H9 (cell line): ENCODE data around the gene CYP21A2. TPM values are rescaled to one million over a fixed set of nuclear protein-coding genes. Genes with fewer than 3 reads are reported as not detected.
"Not testable (repeated sequence)": the region's sequence is repeated elsewhere in the genome, so short reads cannot be mapped to it uniquely, and the experiment has no call there.

Source experiments
- DNase-seq: peaks from one replicate; pipeline ENCODE4 v3.0.0-alpha.2; 2017
- H2AFZ ChIP-seq: one replicate; pipeline ENCODE4 v1.6.1; 2013; ENCODE audit warnings: mild to moderate bottlenecking, low read length, control low read depth, moderate library complexity
- H2AK5ac ChIP-seq: 2 replicates; pipeline ENCODE4 v1.6.1; 2013; ENCODE audit warnings: low read length, control low read depth, mixed read lengths; ENCODE audit not compliant: insufficient read length
- H2BK120ac ChIP-seq: one replicate; pipeline ENCODE4 v1.6.1; 2013; ENCODE audit warnings: low read depth, mild to moderate bottlenecking, low read length, control low read depth, inconsistent platforms; ENCODE audit not compliant: poor library complexity, severe bottlenecking
- H2BK12ac ChIP-seq: 2 replicates; pipeline ENCODE4 v1.6.1; 2013; ENCODE audit warnings: low read length, control low read depth, mixed read lengths, low read depth; ENCODE audit not compliant: insufficient read length
- H2BK15ac ChIP-seq: 2 replicates; pipeline ENCODE4 v1.6.1; 2013; ENCODE audit warnings: low read depth, low read length, control low read depth
- H2BK20ac ChIP-seq: one replicate; pipeline ENCODE4 v1.6.1; 2013; ENCODE audit warnings: low read depth, mild to moderate bottlenecking, low read length, control low read depth, inconsistent platforms; ENCODE audit not compliant: poor library complexity, severe bottlenecking
- H2BK5ac ChIP-seq: 2 replicates; pipeline ENCODE4 v1.6.1; 2013; ENCODE audit warnings: low read length, control low read depth, mixed read lengths; ENCODE audit not compliant: insufficient read length
- H3K14ac ChIP-seq: 2 replicates; pipeline ENCODE4 v1.6.1; 2013; ENCODE audit warnings: low read length, control low read depth; ENCODE audit not compliant: insufficient read depth
- H3K18ac ChIP-seq: 2 replicates; pipeline ENCODE4 v1.6.1; 2013; ENCODE audit warnings: low read depth, mild to moderate bottlenecking, mixed read lengths, low read length, control low read depth; ENCODE audit not compliant: insufficient read length
- H3K23ac ChIP-seq: 2 replicates; pipeline ENCODE4 v1.6.1; 2013; ENCODE audit warnings: low read length, control low read depth, mixed read lengths, low read depth; ENCODE audit not compliant: insufficient read length
- H3K23me2 ChIP-seq: 2 replicates; pipeline ENCODE4 v1.6.1; 2013; ENCODE audit warnings: low read depth, mild to moderate bottlenecking, mixed read lengths, low read length, control low read depth; ENCODE audit not compliant: insufficient read length, poor library complexity, severe bottlenecking
- H3K27ac ChIP-seq: 2 replicates; pipeline ENCODE4 v1.5.1; 2013; ENCODE audit warnings: low read length, control low read depth, mixed read lengths, low read depth; ENCODE audit not compliant: insufficient read length
- H3K27me3 ChIP-seq: 2 replicates; pipeline ENCODE4 v1.6.1; 2013; ENCODE audit warnings: low read length, control low read depth, inconsistent platforms; ENCODE audit not compliant: insufficient read depth
- H3K4ac ChIP-seq: 2 replicates; pipeline ENCODE4 v1.6.1; 2013; ENCODE audit warnings: low read depth, mild to moderate bottlenecking, control low read depth, inconsistent platforms, low read length, moderate library complexity
- H3K4me1 ChIP-seq: 2 replicates; pipeline ENCODE4 v1.6.1; 2013; ENCODE audit warnings: low read length, control low read depth, inconsistent platforms; ENCODE audit not compliant: insufficient read depth
- H3K4me2 ChIP-seq: 2 replicates; pipeline ENCODE4 v1.6.1; 2013; ENCODE audit warnings: low read length, control low read depth, mixed read lengths; ENCODE audit not compliant: insufficient read length, insufficient read depth
- H3K56ac ChIP-seq: 2 replicates; pipeline ENCODE4 v1.6.1; 2013; ENCODE audit warnings: low read depth, mild to moderate bottlenecking, mixed read lengths, low read length, control low read depth; ENCODE audit not compliant: insufficient read length
- H3K79me1 ChIP-seq: 2 replicates; pipeline ENCODE4 v1.6.1; 2013; ENCODE audit warnings: low read depth, mild to moderate bottlenecking, moderate library complexity, low read length, control low read depth, inconsistent platforms; ENCODE audit not compliant: insufficient read depth, poor library complexity, severe bottlenecking
- H3K79me2 ChIP-seq: 2 replicates; pipeline ENCODE4 v1.6.1; 2013; ENCODE audit warnings: low read length, control low read depth, inconsistent platforms; ENCODE audit not compliant: insufficient read depth
- H3K9ac ChIP-seq: 2 replicates; pipeline ENCODE4 v1.6.1; 2013; ENCODE audit warnings: low read length, control low read depth, mixed read lengths; ENCODE audit not compliant: insufficient read length; ENCODE audit errors: extremely low read depth
- H3K9me3 ChIP-seq: one replicate; pipeline ENCODE4 v1.6.1; 2013; ENCODE audit warnings: low read depth, low read length, inconsistent platforms; ENCODE audit not compliant: control insufficient read depth
- H3T11ph ChIP-seq: one replicate; pipeline ENCODE4 v1.6.1; 2013; ENCODE audit warnings: mild to moderate bottlenecking, low read length, control low read depth, inconsistent platforms
- H4K20me1 ChIP-seq: one replicate; pipeline ENCODE4 v1.6.1; 2013; ENCODE audit not compliant: control insufficient read depth, insufficient read length, insufficient read depth
- H4K5ac ChIP-seq: 2 replicates; pipeline ENCODE4 v1.6.1; 2013; ENCODE audit warnings: low read depth, mild to moderate bottlenecking, mixed read lengths, low read length, control low read depth; ENCODE audit not compliant: insufficient read length
- H4K8ac ChIP-seq: replicated peaks from 2 replicates; pipeline ENCODE4 v1.6.1; 2013; ENCODE audit warnings: low read length, control low read depth, mixed read lengths, low read depth; ENCODE audit not compliant: insufficient read length
- H4K91ac ChIP-seq: 2 replicates; pipeline ENCODE4 v1.6.1; 2013; ENCODE audit warnings: low read depth, mild to moderate bottlenecking, moderate library complexity, mixed read lengths, low read length, control low read depth; ENCODE audit not compliant: insufficient read length
- H3K27ac Mint-ChIP-seq, 3 experiments: 2 replicates in 2 of 3; 3 replicates in 1 of 3; pipeline ENCODE4 v1.8.0; 2020 to 2021; ENCODE audit warnings: mixed read lengths in 3 of 3, mild to moderate bottlenecking in 1 of 3, moderate library complexity in 1 of 3
- H3K27me3 Mint-ChIP-seq: 2 replicates; pipeline ENCODE4 v1.8.0; 2021; ENCODE audit warnings: low read depth, mild to moderate bottlenecking, moderate library complexity, mixed read lengths
- H3K36me3 Mint-ChIP-seq, 3 experiments: 2 replicates in 2 of 3; 3 replicates in 1 of 3; pipeline ENCODE4 v1.8.0; 2020 to 2021; ENCODE audit warnings: low read depth in 3 of 3, mixed read lengths in 3 of 3; ENCODE audit not compliant: insufficient read depth in 1 of 3
- H3K4me1 Mint-ChIP-seq, 2 experiments: 2 replicates each; pipeline ENCODE4 v1.8.0; 2020; ENCODE audit warnings: mixed read lengths in 2 of 2
- H3K4me3 Mint-ChIP-seq, 2 experiments: 2 replicates in 1 of 2; 3 replicates in 1 of 2; pipeline ENCODE4 v1.8.0; 2020 to 2021; ENCODE audit warnings: mild to moderate bottlenecking in 2 of 2, mixed read lengths in 2 of 2, moderate library complexity in 1 of 2
- H3K9me3 Mint-ChIP-seq, 2 experiments: 2 replicates in 1 of 2; 3 replicates in 1 of 2; pipeline ENCODE4 v1.8.0; 2020; ENCODE audit warnings: mild to moderate bottlenecking in 2 of 2, mixed read lengths in 2 of 2, moderate library complexity in 1 of 2
- CTCF ChIP-seq: fragments of 200-600 bp; sonication (generic); conservative IDR thresholded peaks from 3 replicates; pipeline ENCODE4 v1.8.0; 2021; ENCODE audit warnings: antibody characterized with exemption, mild to moderate bottlenecking
- WGBS: extraction: QIAGEN DNeasy Blood & Tissue Kit; methylation state at CpG from one replicate; pipeline ENCODE4 v1.1.7; 2013; ENCODE audit warnings: missing lambda C conversion rate, low lambda C conversion rate, mixed read lengths; ENCODE audit not compliant: insufficient read length; ENCODE audit errors: extremely low coverage; 5-methylcytosine and 5-hydroxymethylcytosine counted together
- total RNA-seq: library from RNA; stranded (reverse); gene quantifications from 2 replicates; pipeline ENCODE4 v1.2.1, GENCODE V29; 2021

CYP21A2 gene
- total RNA-seq, 1 experiment from 2014 or later: not detected

GRCh38 chr6:32064706-32065105 lies 26.5 kb downstream of the CYP21A2 start:
- Histone ChIP-seq H2BK12ac (no peak overlapping the region), H3K79me2 (no peaks in the 10 kb centered on the region), H4K8ac (no peak overlapping the region), H2AFZ (no peak overlapping the region), H3K4me1 (no peaks in the 10 kb centered on the region), H2BK20ac (no peak overlapping the region), H3K9me3 (no peaks in the 10 kb centered on the region), H3K18ac (no peak overlapping the region), H3T11ph (no peak overlapping the region), H3K27ac (no peak overlapping the region), H3K79me1 (no peaks in the 10 kb centered on the region), H3K4ac (no peak overlapping the region), H4K20me1 (no peaks in the 10 kb centered on the region), H3K23me2 (no peaks in the 10 kb centered on the region), H3K4me2 (no peak overlapping the region), H3K9ac (no peak overlapping the region), H3K27me3 (no peaks in the 10 kb centered on the region), H2BK5ac (no peak overlapping the region), H4K91ac (no peak overlapping the region), H3K14ac (no peak overlapping the region; the same call in 1 of the 2 replicates), H3K56ac (no peak overlapping the region), H2AK5ac (no peak overlapping the region), H3K23ac (no peak overlapping the region), H2BK15ac (no peak overlapping the region), H4K5ac (no peak overlapping the region), H2BK120ac (no peak overlapping the region)
- no peak for TF ChIP-seq CTCF
- H3K4me1 Mint-ChIP-seq: peaks cover 0 to 1% of the 10 kb centered on the region in 2 experiments; a peak in 2 of 4 replicates
- no peak overlapping the region for H3K4me3 Mint-ChIP-seq
- WGBS: no CpG with 5 or more reads among the region's 14 CpGs
- no peaks in the 10 kb centered on the region for H3K9me3 Mint-ChIP-seq
- H3K27ac Mint-ChIP-seq: no peak overlapping the region
- no peak for DNase-seq
- H3K27me3 Mint-ChIP-seq: peaks cover 2% of the 10 kb centered on the region; the same call in 1 of the 2 replicates
- H3K36me3 Mint-ChIP-seq: no peaks in the 10 kb centered on the region; a peak in 1 of 7 replicates

GRCh38 chr6:32067521-32067920 lies 29.3 kb downstream of the CYP21A2 start:
- H3K27ac ChIP-seq, H3K18ac ChIP-seq, H3K27ac Mint-ChIP-seq, H3K79me1 ChIP-seq, H3K56ac ChIP-seq, H3K23me2 ChIP-seq, H3K27me3 ChIP-seq, H2BK5ac ChIP-seq, H3K14ac ChIP-seq, H4K20me1 ChIP-seq, H3T11ph ChIP-seq, H2BK120ac ChIP-seq, H4K5ac ChIP-seq, H3K4ac ChIP-seq, H3K9ac ChIP-seq, H3K9me3 Mint-ChIP-seq, H2BK12ac ChIP-seq, H3K79me2 ChIP-seq, H3K4me3 Mint-ChIP-seq, H3K36me3 Mint-ChIP-seq, H4K8ac ChIP-seq, H2BK15ac ChIP-seq, H3K4me1 ChIP-seq, H3K4me2 ChIP-seq, H3K23ac ChIP-seq, H3K9me3 ChIP-seq, H2BK20ac ChIP-seq, H2AFZ ChIP-seq, H3K27me3 Mint-ChIP-seq, H4K91ac ChIP-seq, H2AK5ac ChIP-seq, DNase-seq: not testable (repeated sequence)
- H3K4me1 Mint-ChIP-seq: peaks cover 18 to 23% of the 10 kb centered on the region in 2 experiments
- no CpG with 5 or more reads among the region's 19 CpGs for WGBS
